Anterior cingulate cortex (tissue), 58 donors: ENCODE results near the gene SASH3.

Experiments used
- DNase-seq, 58 donors: peaks; one replicate each; lab custom pipeline; 2025; lab: John Stamatoyannopoulos, UW

SASH3 gene

DNA sequence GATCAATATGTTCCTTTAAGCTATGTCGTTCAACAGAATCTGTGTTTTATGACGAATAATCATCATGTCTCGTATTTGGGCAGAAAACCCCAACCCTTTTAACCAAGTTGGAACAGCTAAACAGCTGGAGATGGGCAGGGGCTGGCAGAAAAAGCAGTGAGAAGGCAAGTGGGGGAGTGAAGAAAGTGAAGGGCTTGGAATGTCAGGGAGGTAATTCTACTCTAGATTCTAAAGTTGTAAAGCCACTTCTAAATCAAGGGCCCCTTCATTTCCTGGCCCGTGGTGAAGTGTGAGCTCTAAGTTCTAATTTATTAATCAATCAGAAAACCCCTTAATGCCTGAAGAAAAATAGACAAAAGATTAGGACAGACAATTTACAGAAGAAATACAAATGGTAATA, 20.4 kb downstream of the SASH3 start:
- DNase-seq = no peak

DNA sequence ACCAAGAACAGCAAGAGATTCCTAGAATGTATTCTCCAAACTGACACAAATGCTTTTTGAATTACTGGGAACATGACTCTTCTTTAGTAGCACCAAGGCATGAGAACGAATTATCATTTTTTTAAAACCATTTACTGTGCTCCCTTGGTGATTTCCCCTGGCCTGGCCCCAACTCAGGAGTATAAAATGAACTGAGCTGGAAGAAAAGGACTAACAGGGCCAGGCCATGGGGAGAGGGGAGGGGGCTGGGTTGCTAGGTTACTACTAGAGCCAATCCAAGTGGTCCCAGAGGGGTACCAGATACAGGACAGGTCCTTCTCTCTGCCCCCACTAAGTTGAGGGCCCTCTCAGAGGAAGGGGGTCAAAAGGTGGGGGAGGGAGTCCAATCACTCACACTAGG, 23.1 kb downstream of the SASH3 start:
- no peak for DNase-seq

GRCh38 chrX:129804806-129805205, 25.1 kb downstream of the SASH3 start:
- DNase-seq = no peak

DNA sequence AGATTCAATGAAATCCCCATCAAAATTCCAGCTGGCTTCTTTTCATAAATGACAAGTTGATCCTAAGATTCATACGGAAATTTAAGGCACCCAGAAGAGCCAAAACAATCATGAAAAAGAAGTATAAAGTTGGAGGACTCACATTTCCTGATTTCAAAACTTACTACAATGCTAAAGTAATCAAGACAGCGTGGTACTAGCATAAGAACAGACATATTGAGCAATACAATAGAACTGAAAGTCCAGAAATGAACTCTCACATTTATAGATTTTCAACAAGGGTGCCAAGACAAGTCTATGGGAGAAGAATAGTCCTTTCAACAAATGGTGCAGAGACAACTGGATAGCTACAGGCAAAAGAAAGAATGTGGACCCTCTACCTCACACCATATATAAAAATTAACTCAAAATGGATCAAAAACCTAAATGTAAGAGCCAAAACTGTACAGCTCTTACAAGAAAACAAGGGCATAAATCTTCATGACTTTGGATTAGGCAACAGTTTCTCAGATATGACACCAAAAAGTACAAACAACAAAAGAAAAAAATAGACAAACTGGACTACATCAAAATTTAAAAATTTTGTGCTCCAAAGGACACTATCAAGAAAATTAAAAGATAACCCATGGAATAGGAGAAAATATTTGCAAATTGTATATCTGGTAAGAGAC, 28.5 kb downstream of the SASH3 start:
- no peak for DNase-seq

DNA sequence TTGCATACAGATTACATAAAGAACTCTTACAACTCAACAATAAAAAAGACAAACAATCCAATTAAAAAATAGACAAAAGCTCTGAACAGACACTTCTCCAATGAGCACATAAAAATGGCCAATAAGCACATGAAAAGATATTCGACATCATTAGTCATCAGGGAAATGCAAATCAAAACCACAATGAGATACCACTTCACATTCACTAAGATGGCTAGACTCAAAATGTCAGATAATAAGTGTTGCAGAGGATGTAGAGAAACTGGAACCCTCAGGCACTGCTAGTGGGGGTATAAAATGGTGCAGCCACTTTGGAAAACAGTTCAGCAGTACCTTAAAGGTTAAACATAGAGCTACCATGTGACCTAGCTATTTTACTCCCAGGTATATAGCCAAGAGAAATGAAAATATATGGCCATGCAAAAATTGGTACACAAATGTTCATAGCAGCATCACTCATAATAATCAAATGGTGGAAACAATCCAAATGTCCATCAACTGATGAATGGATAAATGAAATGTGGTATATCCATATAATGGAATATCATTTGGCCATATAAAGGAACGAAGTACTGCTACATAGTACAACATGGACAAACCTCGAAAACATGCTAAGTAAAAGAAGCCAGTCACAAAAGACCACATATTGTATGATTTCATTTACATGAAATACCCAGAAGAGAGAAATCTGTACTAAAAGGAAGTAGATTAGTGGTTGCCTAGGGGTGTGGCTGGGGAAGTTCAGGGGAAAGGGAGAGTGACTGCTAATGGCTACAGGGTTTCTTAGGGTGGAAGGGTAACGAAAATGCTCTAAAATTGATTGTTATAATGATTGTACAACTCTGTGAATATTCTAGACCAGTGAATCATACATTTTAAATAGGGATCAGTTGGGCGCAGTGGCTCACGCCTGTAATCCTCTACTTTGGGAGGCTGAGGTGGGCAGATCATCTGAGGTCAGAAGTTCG, 29.4 kb downstream of the SASH3 start:
- no peak for DNase-seq

GRCh38 chrX:129813662-129814368, 34.1 kb downstream of the SASH3 start:
- DNase-seq = no peak

DNA sequence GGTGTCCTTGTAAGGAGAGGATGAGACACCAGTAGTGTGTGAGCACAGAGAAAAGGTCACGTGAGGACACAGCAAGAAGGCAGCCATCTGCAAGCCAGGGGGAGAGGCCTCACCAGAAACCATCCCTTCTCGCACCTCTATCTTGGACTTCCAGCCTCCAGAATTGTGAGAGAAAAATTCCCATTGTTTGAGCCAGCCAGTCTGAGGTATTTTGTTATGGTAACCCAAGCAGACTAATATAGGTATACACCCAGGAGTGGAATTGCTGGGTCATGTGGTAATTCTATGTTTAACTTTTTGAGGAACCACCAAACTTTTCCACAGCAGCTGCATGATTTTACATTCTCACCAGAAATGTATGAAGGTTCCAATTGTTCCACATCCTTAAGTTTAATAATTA, 38.4 kb downstream of the SASH3 start:
- DNase-seq = no peak

GRCh38 chrX:129823115-129823514, 43.4 kb downstream of the SASH3 start:
- DNase-seq = peak in 7 of 58 donors; percentile 2 to 20 (median 8)

GRCh38 chrX:129823522-129823921, 43.8 kb downstream of the SASH3 start:
- DNase-seq = no peak

DNA sequence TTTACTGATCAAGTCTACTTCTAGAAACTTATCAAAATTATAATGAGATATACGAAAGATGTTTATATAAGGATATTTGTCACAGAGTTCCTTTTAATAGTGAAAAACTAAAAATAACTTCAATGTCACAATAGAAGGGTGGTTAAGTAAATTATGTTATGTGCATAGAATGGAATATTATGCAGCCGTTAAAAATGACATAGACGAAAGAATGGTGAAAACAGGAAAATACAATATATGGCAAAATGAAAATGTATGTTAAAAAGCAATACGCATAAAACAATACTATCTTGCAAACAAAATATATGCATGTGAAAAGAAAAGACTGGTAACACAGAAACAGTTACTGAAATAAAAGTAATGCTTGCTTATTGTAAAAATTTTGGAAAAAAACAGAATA, 44.9 kb downstream of the SASH3 start:
- no peak for DNase-seq

DNA sequence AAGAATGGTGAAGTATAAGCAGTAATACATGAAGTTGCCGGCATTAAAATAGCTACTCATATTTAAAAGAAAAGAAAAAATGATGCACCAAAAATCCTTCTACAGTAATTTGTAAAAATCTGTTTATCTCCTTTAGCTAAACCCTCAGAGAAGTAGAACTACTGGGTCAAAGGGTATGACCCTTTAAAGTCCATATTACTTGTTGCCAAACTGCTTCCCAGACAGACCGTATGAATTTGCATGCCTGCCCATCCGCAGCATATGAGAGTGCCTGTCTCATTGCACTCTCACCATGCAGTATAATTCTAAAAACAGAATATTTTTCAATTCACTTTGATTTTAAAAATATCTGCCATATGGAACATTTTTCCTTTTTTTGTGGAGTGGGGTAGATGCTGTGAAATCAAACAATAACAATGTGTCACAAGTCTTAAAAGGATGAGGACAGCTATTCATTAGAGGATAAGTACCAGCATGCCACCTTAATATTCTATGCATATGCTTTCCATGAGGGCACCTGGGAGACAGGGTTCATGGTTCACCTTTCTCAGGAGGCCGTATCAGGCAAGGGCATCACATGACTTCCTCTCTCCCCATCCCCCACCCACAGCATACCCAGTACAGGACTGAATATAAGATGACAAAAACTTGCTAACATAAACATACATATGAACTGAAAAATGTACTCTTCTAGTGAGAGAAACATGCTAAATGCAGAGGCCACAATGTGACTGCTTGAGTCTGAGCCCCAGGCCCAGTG, 46.2 kb downstream of the SASH3 start:
- peak in 2 of 58 donors; percentile 0 to 4 for DNase-seq

- DNase-seq = no peak
Measured at GRCh38 chrX:129830494-129830893, 50.7 kb downstream of the SASH3 start.

DNA sequence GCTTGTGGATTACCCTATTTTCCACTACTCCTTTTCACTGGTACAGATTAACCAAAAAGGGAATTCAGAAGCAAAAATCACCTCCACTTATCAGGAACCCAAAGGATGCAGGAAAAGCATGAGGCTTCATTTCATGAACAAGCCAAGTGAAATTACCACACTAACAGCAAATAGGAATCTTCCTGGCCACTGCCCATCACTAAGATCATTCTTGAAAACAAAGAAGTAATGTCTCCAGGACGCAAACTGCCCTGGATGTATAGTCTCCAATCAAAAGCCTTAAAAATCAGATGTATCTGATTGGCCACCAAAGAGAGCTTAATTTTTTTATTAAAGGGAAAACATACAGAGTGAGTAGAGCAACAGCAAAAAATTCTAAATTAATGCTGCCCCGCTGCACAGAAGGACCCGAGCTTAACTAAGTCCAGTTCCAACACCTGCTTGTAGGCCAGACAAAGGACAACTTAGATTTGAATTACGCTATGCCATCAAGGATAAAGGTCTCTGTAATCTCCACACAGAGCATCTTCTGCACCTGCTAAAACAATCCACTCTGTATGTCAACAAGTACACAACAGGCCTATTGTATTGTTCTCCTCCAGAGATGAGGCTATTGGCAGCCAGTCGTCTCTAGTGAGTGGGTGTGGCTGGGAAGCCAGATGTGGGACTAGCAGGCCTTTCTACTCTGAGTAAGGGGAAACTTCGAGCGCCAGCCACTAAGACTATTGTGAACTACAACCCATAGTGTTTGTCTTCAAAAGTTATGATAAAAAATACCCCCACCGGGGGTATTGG, 51.5 kb downstream of the SASH3 start:
- peak in 45 of 58 donors; percentile 1 to 92 (median 32) for DNase-seq

- DNase-seq = peak in 26 of 58 donors; percentile 0 to 53 (median 12)
Measured at GRCh38 chrX:129833153-129833990, 53.6 kb downstream of the SASH3 start.

GRCh38 chrX:129836827-129837226, 57.1 kb downstream of the SASH3 start:
- no peak for DNase-seq

DNA sequence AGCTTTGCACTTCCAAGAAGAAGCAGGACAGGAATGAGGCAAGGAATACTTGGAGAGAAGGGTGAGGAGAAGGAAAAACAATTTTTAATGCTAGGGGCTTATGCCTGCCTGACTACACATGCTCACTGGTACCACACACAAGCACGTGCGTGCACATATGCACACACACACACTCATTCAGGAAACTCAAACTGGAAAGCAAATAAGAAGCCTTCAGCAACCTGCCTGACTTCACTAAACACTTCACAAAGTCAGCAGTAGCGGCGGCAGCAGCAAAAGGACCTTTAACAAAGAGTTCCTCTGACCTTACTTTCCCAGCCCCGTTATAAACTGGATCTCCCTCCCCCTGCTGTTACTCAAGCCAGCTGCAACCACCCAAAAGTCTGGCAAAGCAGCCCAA, 60.6 kb downstream of the SASH3 start:
- peak in 3 of 58 donors; percentile 7 to 28 (median 13) for DNase-seq

- DNase-seq = peak in 8 of 58 donors; percentile 2 to 30 (median 10)
Measured at GRCh38 chrX:129842510-129843208, 62.9 kb downstream of the SASH3 start.

GRCh38 chrX:129843209-129843458, 63.4 kb downstream of the SASH3 start:
- peak in 1 of 58 donors; percentile 31 for DNase-seq
